A673 (cell line): ENCODE measurements around the gene ATP7B. TPM values are rescaled to one million over a fixed set of nuclear protein-coding genes. Genes with fewer than 3 reads are reported as not detected.

ENCODE experiments used
- BruUV-seq: library from RNA; stranded (reverse); fragments of 400-500 nt; replicated peaks from 2 replicates; lab custom pipeline; 2021; lab: Mats Ljungman, UMichigan
- CTCF ChIA-PET: fragments of 300-600 bp; sonication (Branson Sonifier 250); formaldehyde crosslinking; loops from one replicate; lab custom pipeline; 2022; ENCODE audit warnings: antibody characterized with exemption; lab: Charles Lee
- POLR2A ChIA-PET: fragments of 300-600 bp; sonication (Branson Sonifier 250); formaldehyde crosslinking; loops from one replicate; lab custom pipeline; 2022; ENCODE audit warnings: antibody characterized with exemption; ENCODE audit not compliant: low non-redundant PET; lab: Charles Lee
- DNase-seq: peaks from one replicate; pipeline ENCODE4 v3.0.0-alpha.2; 2015; ENCODE audit warnings: low spot score
- H3K27ac ChIP-seq: fragments of 200-600 bp; sonication (generic); 2 replicates; pipeline ENCODE4 v1.5.1; 2016; ENCODE audit warnings: mixed run types, low read depth, mild to moderate bottlenecking, mixed read lengths, antibody characterized with exemption, low read length; ENCODE audit not compliant: poor library complexity, severe bottlenecking
- H3K27me3 ChIP-seq: fragments of 200-600 bp; sonication (generic); replicated peaks from 2 replicates; pipeline ENCODE4 v1.6.1; 2017; ENCODE audit warnings: mixed run types, low read depth, mild to moderate bottlenecking, mixed read lengths, antibody characterized with exemption, low read length; ENCODE audit not compliant: insufficient read depth, poor library complexity
- H3K36me3 ChIP-seq: fragments of 200-600 bp; sonication (generic); 2 replicates; pipeline ENCODE4 v1.6.1; 2016; ENCODE audit warnings: mixed run types, mild to moderate bottlenecking, mixed read lengths, antibody characterized with exemption, low read length; ENCODE audit not compliant: insufficient read depth, poor library complexity, severe bottlenecking
- H3K4me1 ChIP-seq: fragments of 200-600 bp; sonication (generic); 2 replicates; pipeline ENCODE4 v1.6.1; 2017; ENCODE audit warnings: mixed run types, mild to moderate bottlenecking, mixed read lengths, antibody characterized with exemption, low read length; ENCODE audit not compliant: insufficient read depth, poor library complexity, severe bottlenecking
- H3K4me3 ChIP-seq: fragments of 200-600 bp; sonication (generic); 2 replicates; pipeline ENCODE4 v1.5.1; 2016; ENCODE audit warnings: low read depth, mixed run types, mild to moderate bottlenecking, mixed read lengths, low read length; ENCODE audit not compliant: poor library complexity, severe bottlenecking
- H3K9me3 ChIP-seq: fragments of 200-600 bp; sonication (generic); 2 replicates; pipeline ENCODE4 v1.6.1; 2016; ENCODE audit warnings: mixed run types, low read depth, mild to moderate bottlenecking, mixed read lengths, antibody characterized with exemption, low read length; ENCODE audit not compliant: poor library complexity, severe bottlenecking
- CTCF ChIP-seq: fragments of 300-800, 200-600 bp; sonication (generic); conservative IDR thresholded peaks from 2 replicates; pipeline ENCODE4 v1.5.1; 2017; ENCODE audit warnings: low read depth, mild to moderate bottlenecking, antibody characterized with exemption, low read length, moderate library complexity, mixed read lengths
- EZH2 ChIP-seq: fragments of 200-600 bp; sonication (generic); IDR thresholded peaks from 2 replicates; pipeline ENCODE4 v1.6.1; 2017; ENCODE audit warnings: borderline replicate concordance, low read depth, mild to moderate bottlenecking, mixed read lengths, antibody characterized with exemption, low read length; ENCODE audit not compliant: poor library complexity, severe bottlenecking
- intact Hi-C: fragments of 100-400 bp; cut with micrococcal nuclease; formaldehyde crosslinking; loops from one replicate; pipeline ENCODE4 v1.10.0; 2022; ENCODE audit not compliant: unreplicated experiment
- total RNA-seq: library from RNA; stranded (reverse); gene quantifications from 2 replicates; pipeline ENCODE4 v1.2.3, GENCODE V29; 2021

The ATP7B gene
- total RNA-seq, 1 experiment from 2014 or later, result 2.9 TPM

GRCh38 chr13:51977625-51978024, 33.6 kb downstream of the ATP7B start:
- Histone ChIP-seq H3K4me1 (no peaks in the 10 kb centered on the region), H3K9me3 (no peaks in the 10 kb centered on the region), H3K36me3 (no peaks in the 10 kb centered on the region), H3K4me3 (no peak overlapping the region), H3K27me3 (no peaks in the 10 kb centered on the region), H3K27ac (no peak overlapping the region)
- CTCF ChIA-PET, result no interaction called here
- TF ChIP-seq CTCF, result no peak
- no TSS peak for BruUV-seq
- no peak for DNase-seq
- POLR2A ChIA-PET, result interaction anchor here (0.7 kb wide), 1 partner anchor 147 kb away, joined by 7 read pairs; no protein-coding TSS in a partner anchor
- intact Hi-C loops, result no loop called here

GRCh38 chr13:51976890-51977289, 34.4 kb downstream of the ATP7B start:
- ChIA-PET POLR2A (interaction anchor here (0.6 to 0.7 kb wide), 2 partner anchors 15 to 148 kb away, joined by 3 to 7 read pairs; no protein-coding TSS in a partner anchor), CTCF (interaction anchor here (0.9 kb wide), 1 partner anchor 41 kb away, joined by 3 read pairs; no protein-coding TSS in a partner anchor)
- no TSS peak for BruUV-seq

GRCh38 chr13:51976423-51976822, 34.8 kb downstream of the ATP7B start:
- H3K4me1 ChIP-seq, result no peaks in the 10 kb centered on the region
- intact Hi-C loops, result no loop called here
- H3K27ac ChIP-seq, result no peak overlapping the region
- TF ChIP-seq EZH2 (no peak), CTCF (no peak)
- H3K27me3 ChIP-seq, result no peaks in the 10 kb centered on the region
- no peak overlapping the region for H3K4me3 ChIP-seq
- no TSS peak for BruUV-seq
- POLR2A ChIA-PET, result interaction anchor here (0.6 kb wide), 1 partner anchor 15 kb away, joined by 3 read pairs; no protein-coding TSS in a partner anchor
- CTCF ChIA-PET, result interaction anchor here (0.9 kb wide), 1 partner anchor 40 kb away, joined by 3 read pairs; no protein-coding TSS in a partner anchor
- H3K9me3 ChIP-seq, result no peaks in the 10 kb centered on the region
- H3K36me3 ChIP-seq, result no peaks in the 10 kb centered on the region
- no peak for DNase-seq

More at GRCh38 chr13:51976890-51977289, 34.4 kb downstream of the ATP7B start:
- Histone ChIP-seq H3K36me3 (no peaks in the 10 kb centered on the region), H3K27ac (no peak overlapping the region), H3K4me3 (no peak overlapping the region), H3K4me1 (no peaks in the 10 kb centered on the region), H3K9me3 (no peaks in the 10 kb centered on the region), H3K27me3 (no peaks in the 10 kb centered on the region)
- TF ChIP-seq CTCF (no peak), EZH2 (no peak)
- DNase-seq, result no peak
- intact Hi-C loops, result no loop called here
